Measurements from ENCODE around the gene FAM151A. TPM values are rescaled to one million over a fixed set of nuclear protein-coding genes. Genes with fewer than 3 reads are reported as not detected.

FAM151A gene
- total and polyA plus RNA-seq, 2 donors (not counting 3 experiments of a cell fraction or from before 2014, with no cell fraction given), result not detected

- DNase-seq (ENCODE audit: low read depth, low spot score) (no peak), FAIRE-seq (no peak)
- no peak overlapping the region for H3K4me2 ChIP-seq (ENCODE audit: insufficient read depth, low read length)
- H3K4me3 ChIP-seq (replicated peaks in 1 of 3; ENCODE audit: insufficient read depth in 1 of 3, low read depth in 1 of 3, low read length in 3 of 3), result no peak overlapping the region
- ChIA-PET CTCF (no interaction called here), POLR2A (no interaction called here)
- no peak for TF ChIP-seq JUN (IDR thresholded peaks at IDR 0.05; ENCODE audit: borderline replicate concordance, insufficient read depth, insufficient read length, low read depth)
- no peak for TF ChIP-seq EZH2 (IDR thresholded peaks at IDR 0.05; ENCODE audit: borderline replicate concordance, low read depth, low read length, severe bottlenecking)
- TF ChIP-seq FOS (IDR thresholded peaks at IDR 0.05; ENCODE audit: borderline replicate concordance, insufficient read depth, low read length), result no peak
- TF ChIP-seq GATA2 (IDR thresholded peaks at IDR 0.05; ENCODE audit: insufficient read depth, insufficient read length, low read depth, low read length), result no peak
- no peak for TF ChIP-seq POLR2AphosphoS5 (IDR thresholded peaks at IDR 0.05; ENCODE audit: insufficient read depth, low read depth, low read length)
- TF ChIP-seq MYC (IDR thresholded peaks at IDR 0.05; ENCODE audit: low read depth, low read length), result no peak
- TF ChIP-seq CTCF (IDR thresholded peaks at IDR 0.05; ENCODE audit: extremely low read depth in 1 of 2, insufficient read depth in 1 of 2, low read depth in 1 of 2, low read length in 2 of 2), result no peak
- no peak for TF ChIP-seq POLR2A (IDR thresholded peaks at IDR 0.05; ENCODE audit: low read depth, low read length)
- TF ChIP-seq MAX (IDR thresholded peaks at IDR 0.05; ENCODE audit: insufficient read depth, insufficient read length), result no peak
- dilution Hi-C loops (cut with MboI; ENCODE audit: extremely low pct_ligation_motif_present, low sequenced_read_pairs) (no loop called here), intact Hi-C loops (cut with micrococcal nuclease) (no loop called here)
- no peak overlapping the region for H2AFZ ChIP-seq (ENCODE audit: low read depth, low read length)
- no TSS peak for BruUV-seq (replicated peaks)
- H3K9me3 ChIP-seq (replicated peaks; ENCODE audit: control insufficient read depth, insufficient read depth, low read length), result no peaks in the 10 kb centered on the region
- no peak overlapping the region for H3K27ac ChIP-seq (ENCODE audit: insufficient read depth, low read depth, low read length)
- H3K27me3 ChIP-seq (ENCODE audit: control insufficient read depth in 2 of 2, insufficient read depth in 2 of 2, low read length in 2 of 2), result peaks cover 0 to 2% of the 10 kb centered on the region in 2 experiments
- H3K4me1 ChIP-seq (ENCODE audit: control insufficient read depth, extremely low read depth, insufficient read depth, low read length), result no peaks in the 10 kb centered on the region
- no peaks in the 10 kb centered on the region for H3K36me3 ChIP-seq (ENCODE audit: control insufficient read depth in 2 of 2, extremely low read depth in 1 of 2, insufficient read depth in 2 of 2, low read length in 2 of 2)
- H3K9me1 ChIP-seq (replicated peaks; ENCODE audit: control insufficient read depth, extremely low read depth, insufficient read depth, low read length), result no peaks in the 10 kb centered on the region
- H3K9ac ChIP-seq (replicated peaks; ENCODE audit: extremely low read depth, insufficient read depth, low read length), result no peak overlapping the region
- H3K79me2 ChIP-seq (ENCODE audit: control insufficient read depth, insufficient read depth, low read length), result no peaks in the 10 kb centered on the region
- H4K20me1 ChIP-seq (replicated peaks; ENCODE audit: control insufficient read depth, extremely low read depth, insufficient read depth, low read length), result no peaks in the 10 kb centered on the region
Measured at GRCh38 chr1:54624466-54625464, 1.4 kb upstream of the FAM151A start.

All from endothelial cell of umbilical vein (primary cell).